Fibroblast of lung (primary cell): ENCODE data around the gene SYCP1. TPM values are rescaled to one million over a fixed set of nuclear protein-coding genes. Genes with fewer than 3 reads are reported as not detected.

Experiments used
- DNase-seq, 2 donors: peaks; one replicate each; pipeline versions ENCODE4 v3.0.0 to v3.0.0-alpha.2; 2010; ENCODE audit warnings: low read depth in 2 of 2
- H2AFZ ChIP-seq: 2 replicates; pipeline ENCODE4 v1.5.1; 2012; ENCODE audit warnings: low read length, control low read depth, inconsistent platforms
- H3K27ac ChIP-seq: 2 replicates; pipeline ENCODE4 v1.5.1; 2011; ENCODE audit warnings: low read length, control low read depth; ENCODE audit not compliant: insufficient read depth
- H3K27me3 ChIP-seq: 2 replicates; pipeline ENCODE4 v1.5.1; 2011; ENCODE audit warnings: mild to moderate bottlenecking, low read length; ENCODE audit not compliant: control insufficient read depth, insufficient read depth
- H3K36me3 ChIP-seq: 2 replicates; pipeline ENCODE4 v1.5.1; 2011; ENCODE audit warnings: low read length; ENCODE audit not compliant: control insufficient read depth, insufficient read depth
- H3K4me1 ChIP-seq: 2 replicates; pipeline ENCODE4 v1.5.1; 2011; ENCODE audit warnings: low read length; ENCODE audit not compliant: control insufficient read depth, insufficient read depth; ENCODE audit errors: extremely low read depth
- H3K4me2 ChIP-seq: 2 replicates; pipeline ENCODE4 v1.5.1; 2011; ENCODE audit warnings: low read length, control low read depth; ENCODE audit not compliant: insufficient read depth; ENCODE audit errors: extremely low read depth
- H3K4me3 ChIP-seq, 4 experiments: fragments of 200-600 bp in 1 of 4; sonication (generic) in 1 of 4; replicated peaks in 1 of 4; 2 replicates each; pipeline ENCODE4 v1.5.1; 2011 to 2016; ENCODE audit warnings: low read length in 4 of 4, low read depth in 3 of 4, mild to moderate bottlenecking in 3 of 4, control low read depth in 2 of 4, inconsistent platforms in 1 of 4, mixed read lengths in 1 of 4; ENCODE audit not compliant: insufficient read depth in 1 of 4; ENCODE audit errors: control extremely low read depth in 1 of 4
- H3K79me2 ChIP-seq: 2 replicates; pipeline ENCODE4 v1.5.1; 2012; ENCODE audit warnings: mild to moderate bottlenecking, low read length, inconsistent platforms; ENCODE audit not compliant: control insufficient read depth, insufficient read depth
- H3K9ac ChIP-seq: 2 replicates; pipeline ENCODE4 v1.5.1; 2011; ENCODE audit warnings: mild to moderate bottlenecking, low read length, control low read depth; ENCODE audit not compliant: insufficient read depth
- H3K9me3 ChIP-seq: 2 replicates; pipeline ENCODE4 v1.5.1; 2012; ENCODE audit warnings: low read depth, low read length; ENCODE audit not compliant: control insufficient read depth, insufficient read depth
- H4K20me1 ChIP-seq: 2 replicates; pipeline ENCODE4 v1.5.1; 2011; ENCODE audit warnings: low read length; ENCODE audit not compliant: control insufficient read depth, insufficient read depth; ENCODE audit errors: extremely low read depth
- CTCF ChIP-seq, 2 donors: IDR thresholded peaks in 1 of 2; conservative IDR thresholded peaks in 1 of 2; 1 replicate in 1 of 2; 2 replicates in 1 of 2; pipeline ENCODE4 v1.5.1; 2011 to 2012; ENCODE audit warnings: low read length in 2 of 2, control low read depth in 1 of 2, inconsistent platforms in 1 of 2, low read depth in 1 of 2, mild to moderate bottlenecking in 1 of 2
- EZH2 ChIP-seq: IDR thresholded peaks from 2 replicates; pipeline ENCODE4 v1.5.1; 2012; ENCODE audit warnings: low read length, control low read depth, mild to moderate bottlenecking; ENCODE audit errors: missing control alignments
- polyA plus RNA-seq, 2 donors: library from polyadenylated mRNA; depleted of rRNA in 1 of 2; stranded (reverse) in 1 of 2; unstranded in 1 of 2; fragments of >200 nt; gene quantifications; 2 replicates each; pipeline ENCODE4 v1.2.1, GENCODE V29; 2011 to 2012; ENCODE audit warnings: missing spikeins in 1 of 2
- total RNA-seq: library from RNA; depleted of rRNA; stranded (reverse); fragments of >200 nt; gene quantifications from 2 replicates; pipeline ENCODE4 v1.2.1, GENCODE V29; 2014

The SYCP1 gene
- total and polyA plus RNA-seq, 2 donors (not counting 1 experiment from before 2014, with no cell fraction given): not detected

- Histone ChIP-seq H3K36me3 (no peaks in the 10 kb centered on the region), H3K4me1 (no peaks in the 10 kb centered on the region), H3K4me3 (no peak overlapping the region), H3K9me3 (no peaks in the 10 kb centered on the region), H3K27ac (no peak overlapping the region), H3K27me3 (no peaks in the 10 kb centered on the region), H3K79me2 (no peaks in the 10 kb centered on the region), H4K20me1 (no peaks in the 10 kb centered on the region), H2AFZ (no peak overlapping the region), H3K9ac (no peak overlapping the region), H3K4me2 (no peak overlapping the region)
- TF ChIP-seq CTCF (conservative IDR thresholded peaks at IDR 0.05 in 1 of 2, IDR thresholded peaks at IDR 0.05 in 1 of 2; ENCODE audit: low read depth in 1 of 2, low read length in 2 of 2) (no peak), EZH2 (no peak)
- DNase-seq: no peak
Observed at GRCh38 chr1:115021145-115021544, 166.5 kb downstream of the SYCP1 start.

GRCh38 chr1:115023593-115023992 is 168.9 kb downstream of the SYCP1 start:
- TF ChIP-seq CTCF (conservative IDR thresholded peaks at IDR 0.05 in 1 of 2, IDR thresholded peaks at IDR 0.05 in 1 of 2; ENCODE audit: low read depth in 1 of 2, low read length in 2 of 2): no peak
- TF ChIP-seq EZH2: no peak
- no peak overlapping the region for H3K27ac ChIP-seq
- H3K27me3 ChIP-seq: no peaks in the 10 kb centered on the region
- H3K4me1 ChIP-seq: no peaks in the 10 kb centered on the region
- DNase-seq: no peak
- no peaks in the 10 kb centered on the region for H3K79me2 ChIP-seq
- H3K9ac ChIP-seq: no peak overlapping the region
- no peaks in the 10 kb centered on the region for H3K9me3 ChIP-seq
- no peak overlapping the region for H3K4me3 ChIP-seq
- H3K4me2 ChIP-seq: no peak overlapping the region
- H3K36me3 ChIP-seq: no peaks in the 10 kb centered on the region
- H2AFZ ChIP-seq: no peak overlapping the region
- no peaks in the 10 kb centered on the region for H4K20me1 ChIP-seq

GRCh38 chr1:115029526-115029925 is 174.9 kb downstream of the SYCP1 start, which contains the start of gene TSHB:
Gene TSHB, plus strand, starts transcription at chr1:115029826. Its CDS starts 3,537 bp downstream, at chr1:115033363.
- Histone ChIP-seq H3K79me2 (no peaks in the 10 kb centered on the region), H3K27ac (no peak within 1 kb of the TSS), H4K20me1 (no peaks in the 10 kb centered on the region), H3K27me3 (no peaks in the 10 kb centered on the region), H3K4me3 (no peak within 1 kb of the TSS), H3K9me3 (no peaks in the 10 kb centered on the region), H3K4me1 (no peaks in the 10 kb centered on the region), H2AFZ (no peak within 1 kb of the TSS), H3K9ac (no peak within 1 kb of the TSS), H3K4me2 (no peak within 1 kb of the TSS), H3K36me3 (no peaks in the 10 kb centered on the region)
- TF ChIP-seq CTCF (conservative IDR thresholded peaks at IDR 0.05 in 1 of 2, IDR thresholded peaks at IDR 0.05 in 1 of 2; ENCODE audit: low read depth in 1 of 2, low read length in 2 of 2) (no peak), EZH2 (no peak)
- DNase-seq: no peak
